ENCODE data around the gene MAPK8IP1. TPM values are rescaled to one million over a fixed set of nuclear protein-coding genes. Genes with fewer than 3 reads are reported as not detected.

MAPK8IP1 gene
- total RNA-seq, 4 donors from 2014 or later: 1.9 to 11.1 (median 2.6) TPM

DNA sequence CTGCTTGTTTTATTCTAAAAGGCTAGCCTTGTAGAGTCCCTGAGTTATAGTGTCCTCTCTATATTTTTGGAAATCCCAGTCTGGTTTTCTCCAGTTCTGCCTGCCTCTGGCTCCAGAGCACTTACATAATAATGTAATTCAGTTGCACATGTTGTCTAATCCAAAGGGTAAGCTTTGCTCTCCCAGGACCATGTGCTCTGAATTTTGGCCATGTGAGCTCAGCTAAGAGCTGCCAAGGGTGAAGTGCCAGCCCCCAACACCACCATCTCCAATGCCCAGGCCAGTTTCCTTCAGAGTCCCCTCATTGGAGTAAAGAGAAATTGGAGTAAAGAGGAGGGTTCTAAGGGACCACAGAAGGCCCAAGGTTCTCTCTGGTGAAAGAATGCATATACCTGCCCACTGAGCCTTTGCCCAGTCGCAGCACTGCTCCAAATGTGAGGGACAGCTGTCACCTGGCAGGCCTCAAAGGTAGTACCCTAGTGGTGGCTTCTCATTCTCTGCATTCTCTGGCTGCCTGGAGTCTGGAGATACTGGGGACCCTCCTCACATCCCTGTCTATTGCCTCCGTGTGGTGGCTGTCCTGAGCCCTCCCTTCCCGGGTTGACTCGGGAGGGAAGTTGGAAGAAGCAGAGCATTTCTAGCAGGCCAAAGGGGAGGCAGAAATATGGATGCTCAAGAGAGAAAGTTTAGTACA is 33.3 kb upstream of the MAPK8IP1 start:
- Histone ChIP-seq H3K27ac (peak overlapping the region; percentile 68 to 83 (median 80)), H3K4me3 (no peak overlapping the region), H3K36me3 (no peaks in the 10 kb centered on the region), H3K4me1 (peaks cover 25 to 82% (median 52%) of the 10 kb centered on the region in 4 donors), H3K9me3 (no peaks in the 10 kb centered on the region), H3K27me3 (no peaks in the 10 kb centered on the region)
- 59 to 86% methylated on average over 2 to 4 of the region's 4 CpGs for WGBS, 2 donors (ENCODE audit: low coverage in 1 of 2)
- TF ChIP-seq, protein P1, sequence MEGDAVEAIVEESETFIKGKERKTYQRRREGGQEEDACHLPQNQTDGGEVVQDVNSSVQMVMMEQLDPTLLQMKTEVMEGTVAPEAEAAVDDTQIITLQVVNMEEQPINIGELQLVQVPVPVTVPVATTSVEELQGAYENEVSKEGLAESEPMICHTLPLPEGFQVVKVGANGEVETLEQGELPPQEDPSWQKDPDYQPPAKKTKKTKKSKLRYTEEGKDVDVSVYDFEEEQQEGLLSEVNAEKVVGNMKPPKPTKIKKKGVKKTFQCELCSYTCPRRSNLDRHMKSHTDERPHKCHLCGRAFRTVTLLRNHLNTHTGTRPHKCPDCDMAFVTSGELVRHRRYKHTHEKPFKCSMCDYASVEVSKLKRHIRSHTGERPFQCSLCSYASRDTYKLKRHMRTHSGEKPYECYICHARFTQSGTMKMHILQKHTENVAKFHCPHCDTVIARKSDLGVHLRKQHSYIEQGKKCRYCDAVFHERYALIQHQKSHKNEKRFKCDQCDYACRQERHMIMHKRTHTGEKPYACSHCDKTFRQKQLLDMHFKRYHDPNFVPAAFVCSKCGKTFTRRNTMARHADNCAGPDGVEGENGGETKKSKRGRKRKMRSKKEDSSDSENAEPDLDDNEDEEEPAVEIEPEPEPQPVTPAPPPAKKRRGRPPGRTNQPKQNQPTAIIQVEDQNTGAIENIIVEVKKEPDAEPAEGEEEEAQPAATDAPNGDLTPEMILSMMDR (IDR thresholded peaks at IDR 0.05): no peak
- TF ChIP-seq EP300 (IDR thresholded peaks at IDR 0.05; ENCODE audit: low read depth): no peak
- TF ChIP-seq POLR2A (IDR thresholded peaks at IDR 0.05): no peak
- no peak for TF ChIP-seq POLR2AphosphoS5 (IDR thresholded peaks at IDR 0.05)
- no peak for DNase-seq
- intact Hi-C loops (cut with DNase I; ENCODE audit: low total_unique reads): no loop called here
- in situ Hi-C loops (cut with MboI; ENCODE audit: low pct_ligation_motif_present in 1 of 4, low pct_unique_long_range_greater_than_20kb in 1 of 4, low sequenced_read_pairs in 3 of 4): loop anchor here in 1 of 4 donors (10.0 kb wide), 1 partner anchor 63 kb away; the partner anchor contains the start of gene PEX16

DNA sequence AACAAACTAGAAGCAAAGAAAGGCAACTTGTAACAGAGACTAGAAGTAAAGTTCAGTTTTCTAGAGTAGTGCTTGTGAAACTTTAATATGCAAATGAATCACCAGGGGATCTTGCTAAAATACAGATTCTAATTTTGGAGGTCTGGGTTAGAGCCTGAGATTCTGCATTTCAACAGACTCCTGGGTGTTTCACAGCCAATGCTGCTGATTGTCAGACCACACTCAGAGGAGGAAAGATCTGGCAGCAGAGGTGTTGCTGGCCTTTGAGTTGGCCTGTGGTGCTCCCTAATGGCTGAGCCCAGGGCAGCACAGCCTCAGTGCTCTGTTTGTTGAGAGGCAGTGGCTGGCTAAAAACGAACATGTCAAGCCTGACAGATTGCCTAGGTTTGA is 32.7 kb upstream of the MAPK8IP1 start:
- H3K27me3 ChIP-seq: no peaks in the 10 kb centered on the region
- in situ Hi-C loops (cut with MboI; ENCODE audit: low pct_ligation_motif_present in 1 of 4, low pct_unique_long_range_greater_than_20kb in 1 of 4, low sequenced_read_pairs in 3 of 4) (loop anchor here in 1 of 4 donors (10.0 kb wide), 1 partner anchor 62 kb away; the partner anchor contains the start of gene PEX16), intact Hi-C loops (cut with DNase I; ENCODE audit: low total_unique reads) (no loop called here)
- H3K4me3 ChIP-seq: no peak overlapping the region
- 35% methylated on average over 1 of the region's 1 CpG; no CpG with 5 or more reads in 1 of the 2 donors for WGBS, 2 donors (ENCODE audit: low coverage in 1 of 2)
- H3K36me3 ChIP-seq: no peaks in the 10 kb centered on the region
- TF ChIP-seq EP300 (IDR thresholded peaks at IDR 0.05; ENCODE audit: low read depth) (no peak), POLR2AphosphoS5 (IDR thresholded peaks at IDR 0.05) (no peak), POLR2A (IDR thresholded peaks at IDR 0.05) (no peak)
- TF ChIP-seq, protein P1 (IDR thresholded peaks at IDR 0.05): no peak
- DNase-seq: no peak
- peaks cover 30 to 87% (median 58%) of the 10 kb centered on the region in 4 donors for H3K4me1 ChIP-seq
- H3K27ac ChIP-seq: peak overlapping the region; percentile 68 to 83 (median 80)
- no peaks in the 10 kb centered on the region for H3K9me3 ChIP-seq

DNA sequence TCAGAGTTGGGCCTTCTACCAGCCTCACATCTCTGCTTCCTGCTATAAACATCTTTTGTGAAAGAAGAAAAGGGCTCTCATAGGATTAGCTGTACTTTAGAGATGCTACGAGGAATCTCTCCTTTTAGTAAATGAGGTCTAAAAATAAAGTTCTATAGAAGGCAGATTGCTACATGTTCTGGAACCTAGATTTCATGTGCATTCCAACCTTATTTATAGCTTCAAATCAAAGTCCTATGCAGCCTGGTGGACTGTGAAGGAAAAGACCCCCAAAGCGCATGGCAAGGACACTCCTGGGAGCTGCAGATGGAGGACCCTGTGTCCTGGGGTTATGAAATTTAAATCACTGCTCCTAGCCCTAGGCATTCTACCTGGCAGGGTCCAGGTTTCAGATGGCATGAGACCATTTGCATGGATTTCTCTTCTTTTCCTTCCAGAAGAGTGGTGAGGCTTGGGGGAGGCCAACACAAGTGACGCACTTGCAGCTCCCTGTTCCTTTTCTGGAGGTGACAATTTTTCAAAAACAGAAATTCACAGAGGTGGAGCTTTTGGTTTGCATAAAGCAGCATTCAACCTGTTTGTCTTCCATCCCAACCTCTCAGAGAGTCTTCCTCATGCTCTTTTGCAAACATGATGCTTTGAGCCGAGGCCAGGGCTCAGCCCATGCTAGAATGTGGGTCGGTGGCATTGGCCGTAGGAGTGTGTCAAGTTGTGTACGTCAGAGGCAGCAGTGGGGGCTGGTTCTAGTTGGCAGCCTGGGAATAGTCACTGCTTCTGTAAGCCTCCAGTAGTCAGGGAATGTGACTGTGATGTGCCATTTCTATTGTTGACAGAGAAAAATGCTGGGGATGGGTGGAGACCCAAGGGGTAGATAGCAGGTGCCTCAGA is 31.9 kb upstream of the MAPK8IP1 start:
- Histone ChIP-seq H3K4me1 (peaks cover 39 to 89% (median 59%) of the 10 kb centered on the region in 4 donors), H3K4me3 (no peak overlapping the region), H3K27me3 (no peaks in the 10 kb centered on the region), H3K27ac (peak overlapping the region; percentile 76 to 89 (median 83)), H3K36me3 (no peaks in the 10 kb centered on the region), H3K9me3 (no peaks in the 10 kb centered on the region)
- in situ Hi-C loops (cut with MboI; ENCODE audit: low pct_ligation_motif_present in 1 of 4, low pct_unique_long_range_greater_than_20kb in 1 of 4, low sequenced_read_pairs in 3 of 4): loop anchor here in 1 of 4 donors (10.0 kb wide), 1 partner anchor 61 kb away; the partner anchor contains the start of gene PEX16
- WGBS, 2 donors (ENCODE audit: low coverage in 1 of 2): 85 to 93% methylated on average over 3 to 7 of the region's 7 CpGs
- intact Hi-C loops (cut with DNase I; ENCODE audit: low total_unique reads): no loop called here
- TF ChIP-seq, protein P1 (IDR thresholded peaks at IDR 0.05): no peak
- TF ChIP-seq EP300 (IDR thresholded peaks at IDR 0.05; ENCODE audit: low read depth): no peak
- TF ChIP-seq POLR2A (IDR thresholded peaks at IDR 0.05): no peak
- no peak for TF ChIP-seq POLR2AphosphoS5 (IDR thresholded peaks at IDR 0.05)
- DNase-seq: no peak

DNA sequence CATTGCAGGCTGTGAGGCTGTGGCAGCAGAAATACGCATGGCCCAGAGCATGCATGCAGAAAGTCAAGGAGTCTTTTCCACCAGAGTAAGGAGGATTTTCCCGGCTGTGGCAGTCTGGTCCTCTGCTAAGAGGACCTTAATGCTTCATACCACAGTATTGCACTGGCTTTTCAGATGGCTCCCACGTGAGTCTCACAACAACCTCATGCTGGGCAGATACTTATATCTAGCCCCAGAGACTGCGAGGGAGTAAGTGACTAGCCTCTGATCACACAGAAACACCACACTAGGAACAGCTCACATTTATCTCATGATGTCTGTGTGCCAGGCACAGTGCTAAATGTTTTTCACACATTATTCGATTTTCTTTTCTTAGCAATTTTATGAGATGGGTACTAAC is 30.1 kb upstream of the MAPK8IP1 start:
- no peak for DNase-seq
- H3K4me3 ChIP-seq: no peak overlapping the region
- no peak for TF ChIP-seq EP300 (IDR thresholded peaks at IDR 0.05; ENCODE audit: low read depth)
- no peak for TF ChIP-seq POLR2AphosphoS5 (IDR thresholded peaks at IDR 0.05)
- TF ChIP-seq, protein P1 (IDR thresholded peaks at IDR 0.05): no peak
- TF ChIP-seq POLR2A (IDR thresholded peaks at IDR 0.05): no peak
- intact Hi-C loops (cut with DNase I; ENCODE audit: low total_unique reads) (no loop called here), in situ Hi-C loops (cut with MboI; ENCODE audit: low pct_ligation_motif_present in 1 of 4, low pct_unique_long_range_greater_than_20kb in 1 of 4, low sequenced_read_pairs in 3 of 4) (loop anchor here in 1 of 4 donors (10.0 kb wide), 1 partner anchor 59 kb away; the partner anchor contains the start of gene PEX16)
- peaks cover 0 to under 1% (median 0%) of the 10 kb centered on the region in 4 donors for H3K36me3 ChIP-seq
- 84 to 100% methylated on average over 1 to 5 of the region's 5 CpGs for WGBS, 2 donors (ENCODE audit: low coverage in 1 of 2)
- H3K9me3 ChIP-seq: no peaks in the 10 kb centered on the region
- H3K27ac ChIP-seq: peak overlapping the region; percentile 76 to 89 (median 83)
- H3K4me1 ChIP-seq: peaks cover 42 to 89% (median 59%) of the 10 kb centered on the region in 4 donors
- H3K27me3 ChIP-seq: no peaks in the 10 kb centered on the region

All from transverse colon (tissue), 4 donors.